GM18498 (cell line): ENCODE data around the gene RPRML.
"Not testable (repeated sequence)": the region's sequence is repeated elsewhere in the genome, so short reads cannot be mapped to it uniquely, and the experiment has no call there.

ENCODE experiments used
- ATAC-seq: cut with Tn5 transposase; IDR thresholded peaks from one replicate; pipeline ENCODE4 v1.9.1; 2021; ENCODE audit warnings: mild to moderate bottlenecking, moderate library complexity; ENCODE audit not compliant: unreplicated experiment

Gene RPRML

GRCh38 chr17:46976626-46977270 lies 2.3 kb downstream of the RPRML start:
- ATAC-seq: no peak

- ATAC-seq: no peak
These were observed 3.8 kb downstream of the RPRML start for GRCh38 chr17:46975287-46975686.

GRCh38 chr17:46974086-46974485 lies 5.0 kb downstream of the RPRML start:
- ATAC-seq: no peak

GRCh38 chr17:46972346-46972745 lies 6.7 kb downstream of the RPRML start:
- ATAC-seq: no peak

- ATAC-seq: no peak
These were observed 7.3 kb downstream of the RPRML start for GRCh38 chr17:46971647-46972300.

- ATAC-seq: no peak
These were observed 10.2 kb downstream of the RPRML start for GRCh38 chr17:46968896-46969295.

- no peak for ATAC-seq
These were observed 10.7 kb downstream of the RPRML start for GRCh38 chr17:46968224-46968834.

GRCh38 chr17:46964315-46965265 lies 14.5 kb downstream of the RPRML start:
- ATAC-seq: no peak

GRCh38 chr17:46963571-46963970 lies 15.5 kb downstream of the RPRML start:
- no peak for ATAC-seq

- ATAC-seq: no peak
These were observed 16.7 kb downstream of the RPRML start for GRCh38 chr17:46962374-46962790.

GRCh38 chr17:46960152-46960551 lies 18.9 kb downstream of the RPRML start:
- no peak for ATAC-seq

- ATAC-seq: no peak
These were observed 20.9 kb downstream of the RPRML start for GRCh38 chr17:46958041-46958591.

GRCh38 chr17:46953191-46953590 lies 25.9 kb downstream of the RPRML start:
- not testable (repeated sequence) for ATAC-seq

GRCh38 chr17:46952115-46952514 lies 26.9 kb downstream of the RPRML start:
- ATAC-seq: no peak

- no peak for ATAC-seq
These were observed 27.3 kb downstream of the RPRML start for GRCh38 chr17:46951706-46952105.

- no peak for ATAC-seq
These were observed 27.9 kb downstream of the RPRML start for GRCh38 chr17:46950997-46951621.

- ATAC-seq: no peak
These were observed 28.6 kb downstream of the RPRML start for GRCh38 chr17:46950342-46950996.

- no peak for ATAC-seq
These were observed 29.5 kb downstream of the RPRML start for GRCh38 chr17:46949291-46950174.

GRCh38 chr17:46948544-46948943 lies 30.5 kb downstream of the RPRML start:
- no peak for ATAC-seq
